ENCODE measurements around the gene ABCD3. TPM values are rescaled to one million over a fixed set of nuclear protein-coding genes. Genes with fewer than 3 reads are reported as not detected.
A peak's percentile ranks its signal among the peaks of the same experiment; 100 is the strongest.
"Not testable (repeated sequence)": the region's sequence is repeated elsewhere in the genome, so short reads cannot be mapped to it uniquely, and the experiment has no call there.

Gene ABCD3
- total and polyA plus RNA-seq, 7 experiments from 2014 or later: 18.0 to 31.2 (median 24.4) TPM

DNA sequence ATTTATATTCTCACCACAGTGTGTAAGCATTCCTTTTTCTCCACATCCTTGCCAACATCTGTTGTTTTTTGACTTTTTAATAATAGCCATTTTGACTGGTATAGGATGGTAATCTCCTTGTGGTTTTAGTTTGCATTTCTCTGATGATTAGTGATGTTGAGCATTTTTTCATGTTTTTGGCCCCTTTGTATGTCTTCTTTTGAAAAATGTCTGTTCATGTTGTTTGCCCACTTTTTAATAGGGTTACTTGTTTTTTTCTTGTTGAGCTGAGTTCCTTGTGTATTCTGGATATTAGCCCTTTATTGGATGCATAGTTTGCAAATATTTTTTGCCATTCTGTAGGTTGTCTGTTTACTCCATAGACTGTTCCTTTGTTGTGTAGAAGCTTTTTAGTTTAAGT is 24.9 kb downstream of the ABCD3 start:
- peaks cover 0 to 25% (median 7%) of the 10 kb centered on the region in 3 experiments for H3K9me3 ChIP-seq (ENCODE audit: control insufficient read depth in 2 of 3, low read length in 3 of 3)
- Mint-ChIP-seq H3K36me3 (peaks cover 8 to 59% (median 49%) of the 10 kb centered on the region in 5 donors), H3K9me3 (peaks cover 10 to 74% (median 46%) of the 10 kb centered on the region in 11 donors), H3K4me1 (peaks cover 0 to 19% (median 10%) of the 10 kb centered on the region in 7 donors)
- H3K27ac Mint-ChIP-seq; DNase-seq; intact Hi-C loops (cut with micrococcal nuclease); H3K4me1 ChIP-seq (ENCODE audit: control insufficient read depth in 2 of 2, insufficient read depth in 2 of 2, low read length in 2 of 2); H3K27ac ChIP-seq (ENCODE audit: low read depth, low read length); POLR2A ChIA-PET; H3K27me3 Mint-ChIP-seq; H3K27me3 ChIP-seq (ENCODE audit: control insufficient read depth in 2 of 2, insufficient read depth in 2 of 2, low read length in 2 of 2); ATAC-seq; H3K36me3 ChIP-seq (ENCODE audit: control insufficient read depth in 2 of 3, insufficient read depth in 3 of 3, low read length in 3 of 3); H3K4me3 ChIP-seq (ENCODE audit: low read length); H3K4me3 Mint-ChIP-seq: not testable (repeated sequence)
- CTCF ChIA-PET: interaction anchor here (0.9 kb wide), 1 partner anchor 20 kb away, joined by 3 read pairs; no protein-coding TSS in a partner anchor

DNA sequence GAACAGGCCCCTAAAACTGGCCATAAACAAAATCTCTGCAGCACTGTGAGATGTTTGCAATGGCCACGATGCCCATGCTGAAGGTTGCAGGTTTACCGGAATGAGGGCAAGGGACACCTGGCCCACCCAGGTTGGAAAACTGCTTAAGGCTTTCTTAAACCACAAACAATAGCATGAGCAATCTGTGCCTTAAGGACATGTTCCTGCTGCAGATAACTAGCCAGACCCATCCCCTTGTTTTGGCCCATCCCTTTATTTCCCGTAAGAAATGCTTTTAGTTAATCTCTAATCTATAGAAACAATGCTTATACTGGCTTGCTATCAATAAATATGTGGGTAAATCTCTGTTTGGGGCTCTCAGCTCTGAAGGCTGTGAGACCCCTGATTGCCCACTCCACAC is 26.6 kb downstream of the ABCD3 start:
- CTCF ChIA-PET; intact Hi-C loops (cut with micrococcal nuclease): not testable (repeated sequence)

DNA sequence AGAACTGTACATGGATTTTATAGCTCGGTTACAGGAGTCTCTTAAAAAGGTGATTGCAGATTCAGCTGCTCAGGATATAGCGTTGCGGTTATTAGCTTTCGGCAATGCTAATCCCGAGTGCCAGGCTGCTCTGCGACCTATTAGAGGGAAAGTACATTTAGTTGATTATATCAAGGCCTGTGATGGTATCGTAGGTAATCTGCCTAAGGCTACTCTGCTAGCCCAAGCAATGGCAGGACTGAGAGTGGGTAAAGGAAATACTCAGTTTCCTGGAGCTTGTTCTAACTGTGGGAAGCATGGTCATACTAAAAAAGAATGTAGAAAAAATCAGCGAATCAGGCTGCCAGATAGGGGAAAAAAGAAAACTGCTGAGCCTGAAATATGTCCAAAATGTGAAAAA is 27.5 kb downstream of the ABCD3 start:
- H3K27ac Mint-ChIP-seq; ATAC-seq; H3K4me3 Mint-ChIP-seq; H3K27me3 ChIP-seq (ENCODE audit: control insufficient read depth in 2 of 2, insufficient read depth in 2 of 2, low read length in 2 of 2); H3K4me1 ChIP-seq (ENCODE audit: control insufficient read depth in 2 of 2, insufficient read depth in 2 of 2, low read length in 2 of 2); H3K4me3 ChIP-seq (ENCODE audit: low read length); intact Hi-C loops (cut with micrococcal nuclease); H3K27ac ChIP-seq (ENCODE audit: low read depth, low read length); CTCF ChIA-PET; DNase-seq; H3K4me1 Mint-ChIP-seq; H3K27me3 Mint-ChIP-seq: not testable (repeated sequence)
- Mint-ChIP-seq H3K36me3 (peaks cover 28 to 79% (median 69%) of the 10 kb centered on the region in 5 donors), H3K9me3 (peaks cover 24 to 94% (median 66%) of the 10 kb centered on the region in 11 donors)
- Histone ChIP-seq H3K9me3 (ENCODE audit: control insufficient read depth in 2 of 3, low read length in 3 of 3) (peaks cover 0 to 41% (median 7%) of the 10 kb centered on the region in 3 experiments), H3K36me3 (ENCODE audit: control insufficient read depth in 2 of 3, insufficient read depth in 3 of 3, low read length in 3 of 3) (peaks cover 0 to 25% (median 0%) of the 10 kb centered on the region in 3 experiments)
- POLR2A ChIA-PET: interaction anchor here (0.6 kb wide), 1 partner anchor 118 kb away, joined by 4 read pairs; no protein-coding TSS in a partner anchor

More for the DNA sequence above, 26.6 kb downstream of the ABCD3 start:
- H3K27ac Mint-ChIP-seq; DNase-seq; ATAC-seq; H3K4me3 Mint-ChIP-seq; POLR2A ChIA-PET; H3K27ac ChIP-seq (ENCODE audit: low read depth, low read length); H3K4me3 ChIP-seq (ENCODE audit: low read length); H3K27me3 Mint-ChIP-seq; H3K4me1 ChIP-seq (ENCODE audit: control insufficient read depth in 2 of 2, insufficient read depth in 2 of 2, low read length in 2 of 2); H3K27me3 ChIP-seq (ENCODE audit: control insufficient read depth in 2 of 2, insufficient read depth in 2 of 2, low read length in 2 of 2): not testable (repeated sequence)
- Histone ChIP-seq H3K9me3 (ENCODE audit: control insufficient read depth in 2 of 3, low read length in 3 of 3) (peaks cover 0 to 36% (median 7%) of the 10 kb centered on the region in 3 experiments), H3K36me3 (ENCODE audit: control insufficient read depth in 2 of 3, insufficient read depth in 3 of 3, low read length in 3 of 3) (peaks cover 0 to 21% (median 0%) of the 10 kb centered on the region in 3 experiments)
- peaks cover 0 to 11% (median 6%) of the 10 kb centered on the region in 7 donors for H3K4me1 Mint-ChIP-seq
- H3K36me3 Mint-ChIP-seq: peaks cover 24 to 77% (median 67%) of the 10 kb centered on the region in 5 donors
- peaks cover 20 to 91% (median 59%) of the 10 kb centered on the region in 11 donors for H3K9me3 Mint-ChIP-seq

DNA sequence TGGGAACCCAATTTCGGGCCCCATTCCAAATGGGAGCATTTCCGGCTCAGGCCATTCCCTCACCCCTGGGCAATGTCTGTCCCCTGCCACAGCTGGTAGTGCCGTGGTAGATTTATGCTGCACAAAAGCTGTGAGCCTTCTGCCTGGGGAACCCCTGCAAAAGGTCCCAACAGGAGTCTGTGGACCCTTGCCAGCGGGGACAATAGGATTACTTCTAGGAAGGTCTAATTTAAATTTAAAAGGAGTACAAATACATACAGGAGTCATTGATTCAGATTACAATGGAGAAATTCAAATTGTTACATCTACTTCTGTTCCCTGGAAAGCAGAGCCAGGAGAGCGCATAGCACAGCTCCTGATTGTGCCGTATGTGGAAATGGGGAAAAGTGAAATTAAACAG is 28.0 kb downstream of the ABCD3 start:
- intact Hi-C loops (cut with micrococcal nuclease); H3K27me3 ChIP-seq (ENCODE audit: control insufficient read depth in 2 of 2, insufficient read depth in 2 of 2, low read length in 2 of 2); CTCF ChIA-PET; H3K27ac Mint-ChIP-seq; DNase-seq; H3K27me3 Mint-ChIP-seq; POLR2A ChIA-PET; H3K4me1 Mint-ChIP-seq; H3K4me3 ChIP-seq (ENCODE audit: low read length); ATAC-seq; H3K27ac ChIP-seq (ENCODE audit: low read depth, low read length); H3K4me1 ChIP-seq (ENCODE audit: control insufficient read depth in 2 of 2, insufficient read depth in 2 of 2, low read length in 2 of 2): not testable (repeated sequence)
- Mint-ChIP-seq H3K9me3 (peaks cover 25 to 95% (median 66%) of the 10 kb centered on the region in 11 donors), H3K36me3 (peaks cover 28 to 81% (median 73%) of the 10 kb centered on the region in 5 donors), H3K4me3 (peak overlapping the region in 1 of 10 donors; percentile 16)
- Histone ChIP-seq H3K9me3 (ENCODE audit: control insufficient read depth in 2 of 3, low read length in 3 of 3) (peaks cover 0 to 41% (median 7%) of the 10 kb centered on the region in 3 experiments), H3K36me3 (ENCODE audit: control insufficient read depth in 2 of 3, insufficient read depth in 3 of 3, low read length in 3 of 3) (peaks cover 0 to 25% (median 0%) of the 10 kb centered on the region in 3 experiments)

DNA sequence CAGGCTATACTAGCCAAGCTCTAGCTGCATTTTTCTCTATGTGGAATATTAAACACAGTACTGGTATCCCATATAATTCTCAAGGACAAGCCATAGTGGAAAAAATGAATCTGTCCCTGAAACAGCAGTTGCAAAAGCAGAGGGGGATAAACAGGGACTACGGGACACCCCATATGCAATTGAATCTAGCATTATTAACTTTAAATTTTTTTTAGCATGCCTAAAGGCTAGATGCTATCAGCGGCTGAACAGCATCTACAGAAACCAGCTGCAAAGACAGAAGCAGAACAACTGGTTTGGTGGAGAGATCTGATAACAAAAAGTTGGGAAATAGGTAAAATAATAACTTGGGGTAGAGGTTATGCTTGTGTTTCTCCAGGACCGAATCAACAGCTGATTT is 30.6 kb downstream of the ABCD3 start:
- H3K27me3 Mint-ChIP-seq; DNase-seq; H3K4me1 ChIP-seq (ENCODE audit: control insufficient read depth in 2 of 2, insufficient read depth in 2 of 2, low read length in 2 of 2); H3K4me3 ChIP-seq (ENCODE audit: low read length); CTCF ChIA-PET; H3K4me3 Mint-ChIP-seq; H3K27ac Mint-ChIP-seq; ATAC-seq; intact Hi-C loops (cut with micrococcal nuclease); H3K4me1 Mint-ChIP-seq; H3K27ac ChIP-seq (ENCODE audit: low read depth, low read length); H3K27me3 ChIP-seq (ENCODE audit: control insufficient read depth in 2 of 2, insufficient read depth in 2 of 2, low read length in 2 of 2): not testable (repeated sequence)
- Mint-ChIP-seq H3K36me3 (peaks cover 28 to 76% (median 75%) of the 10 kb centered on the region in 5 donors), H3K9me3 (peaks cover 17 to 90% (median 55%) of the 10 kb centered on the region in 11 donors)
- POLR2A ChIA-PET: interaction anchor here (0.6 kb wide), 1 partner anchor 657 kb away, joined by 3 read pairs; no protein-coding TSS in a partner anchor
- Histone ChIP-seq H3K36me3 (ENCODE audit: control insufficient read depth in 2 of 3, insufficient read depth in 3 of 3, low read length in 3 of 3) (peaks cover 0 to 35% (median 0%) of the 10 kb centered on the region in 3 experiments), H3K9me3 (ENCODE audit: control insufficient read depth in 2 of 3, low read length in 3 of 3) (peaks cover 0 to 40% (median 4%) of the 10 kb centered on the region in 3 experiments)

DNA sequence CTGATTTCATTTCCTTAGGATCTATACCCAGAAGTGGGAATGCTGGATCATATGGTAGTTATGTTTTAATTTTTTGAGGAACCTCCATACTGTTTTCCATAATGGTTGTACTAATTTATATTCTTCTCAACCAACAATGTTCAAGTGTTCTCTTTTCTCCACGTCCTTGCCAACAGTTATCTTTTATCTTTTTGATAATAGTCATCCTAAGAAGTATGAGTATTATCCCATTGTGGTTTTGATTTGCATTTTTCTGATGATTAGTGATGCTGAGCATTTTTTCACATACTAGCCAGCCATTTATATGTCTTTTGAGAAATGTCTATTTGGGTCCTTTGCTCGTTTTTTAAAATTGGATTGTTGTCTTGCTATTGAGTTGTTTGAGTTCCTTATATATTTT is 38.5 kb downstream of the ABCD3 start:
- H3K4me1 Mint-ChIP-seq: peaks cover 0 to 33% (median 15%) of the 10 kb centered on the region in 7 donors
- H3K4me3 ChIP-seq (ENCODE audit: low read length): no peak overlapping the region
- H3K9me3 ChIP-seq (ENCODE audit: control insufficient read depth in 2 of 3, low read length in 3 of 3): peaks cover 0 to 3% (median 0%) of the 10 kb centered on the region in 3 experiments
- H3K4me1 ChIP-seq (ENCODE audit: control insufficient read depth in 2 of 2, insufficient read depth in 2 of 2, low read length in 2 of 2): no peaks in the 10 kb centered on the region
- intact Hi-C loops (cut with micrococcal nuclease): no loop called here
- CTCF ChIA-PET: no interaction called here
- H3K27ac ChIP-seq (ENCODE audit: low read depth, low read length): no peak overlapping the region
- H3K27me3 Mint-ChIP-seq: no peaks in the 10 kb centered on the region
- H3K27ac Mint-ChIP-seq: peak overlapping the region in 1 of 9 donors; percentile 42
- H3K36me3 ChIP-seq (ENCODE audit: control insufficient read depth in 2 of 3, insufficient read depth in 3 of 3, low read length in 3 of 3): peaks cover 0 to 6% (median 0%) of the 10 kb centered on the region in 3 experiments
- ATAC-seq (no peak), DNase-seq (no peak)
- H3K36me3 Mint-ChIP-seq: peaks cover 10 to 56% (median 36%) of the 10 kb centered on the region in 5 donors
- H3K27me3 ChIP-seq (ENCODE audit: control insufficient read depth in 2 of 2, insufficient read depth in 2 of 2, low read length in 2 of 2): no peaks in the 10 kb centered on the region
- no peak overlapping the region for H3K4me3 Mint-ChIP-seq
- POLR2A ChIA-PET: no interaction called here
- peaks cover 4 to 13% (median 6%) of the 10 kb centered on the region in 11 donors for H3K9me3 Mint-ChIP-seq
